Esophagus muscularis mucosa (tissue), 4 donors: ENCODE data around the gene CTPS2.

Experiments used
- CTCF ChIP-seq, 3 experiments: fragments of 200-600 bp in 2 of 3; fragments of 450-650 bp in 1 of 3; sonication (generic) in 2 of 3; IDR thresholded peaks; one replicate each; pipeline ENCODE4 v1.5.1; 2017 to 2019; ENCODE audit warnings: antibody characterized with exemption in 3 of 3, mild to moderate bottlenecking in 2 of 3, moderate library complexity in 1 of 3
- EP300 ChIP-seq: sonication (generic); formaldehyde crosslinking; IDR thresholded peaks from one replicate; pipeline ENCODE4 v1.6.1; 2017; ENCODE audit warnings: antibody characterized with exemption
- POLR2A ChIP-seq: fragments of 450-650 bp; IDR thresholded peaks from one replicate; pipeline ENCODE4 v1.6.1; 2017; ENCODE audit warnings: antibody characterized with exemption, moderate library complexity, mild to moderate bottlenecking, low read depth

DNA sequence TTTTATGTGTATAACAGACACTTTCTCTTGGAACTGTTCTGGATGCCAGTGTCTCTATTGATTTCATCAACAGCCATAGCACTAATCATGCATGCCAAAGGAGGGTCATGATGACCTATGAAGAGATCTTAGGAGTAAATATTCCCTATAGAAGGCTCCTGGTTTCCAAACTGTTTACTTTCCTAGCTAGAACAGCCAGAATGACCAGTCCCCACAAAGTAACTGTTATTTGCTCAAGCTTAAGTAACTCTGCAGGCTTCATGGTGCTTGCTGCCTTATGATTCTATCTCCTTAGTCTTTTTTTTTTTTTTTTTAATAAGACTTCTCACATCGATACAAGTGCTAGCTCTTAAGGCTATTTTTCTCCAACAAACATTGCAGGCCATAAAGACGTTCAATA, 50.1 kb downstream of the CTPS2 start:
- TF ChIP-seq CTCF (IDR thresholded peaks at IDR 0.05) = no peak
- no peak for TF ChIP-seq EP300
- TF ChIP-seq POLR2A = no peak
